GM13977 (cell line): Measurements from ENCODE around the gene PLXNA1.

Experiments
- DNase-seq: peaks from one replicate; pipeline ENCODE4 v3.0.0; 2012; ENCODE audit warnings: low spot score
- CTCF ChIP-seq: IDR thresholded peaks from 2 replicates; pipeline ENCODE4 v1.5.1; 2012; ENCODE audit warnings: mild to moderate bottlenecking, control low read depth; ENCODE audit not compliant: insufficient read depth; ENCODE audit errors: extremely low read depth, missing control alignments
- in situ Hi-C: fragments of 300-500 bp; cut with MboI; formaldehyde crosslinking; loops from one replicate; pipeline ENCODE4 v1.12.0; 2022; ENCODE audit warnings: low sequenced_read_pairs, low pct_unique_long_range_greater_than_20kb, mixed read lengths, inconsistent platforms; ENCODE audit not compliant: unreplicated experiment

The PLXNA1 gene

GRCh38 chr3:126989316-126990023 lies 6.6 kb downstream of the PLXNA1 start:
- TF ChIP-seq CTCF = no peak
- no peak for DNase-seq
- in situ Hi-C loops = loop anchor here (25.0 kb wide), 1 partner anchor 227 kb away; no protein-coding TSS in a partner anchor

- in situ Hi-C loops = loop anchor here (25.0 kb wide), 1 partner anchor 228 kb away; no protein-coding TSS in a partner anchor
- TF ChIP-seq CTCF = no peak
- DNase-seq = no peak
These were observed 7.2 kb downstream of the PLXNA1 start for GRCh38 chr3:126990024-126990700.

GRCh38 chr3:126990890-126991289 lies 8.0 kb downstream of the PLXNA1 start:
- in situ Hi-C loops = loop anchor here (25.0 kb wide), 1 partner anchor 229 kb away; no protein-coding TSS in a partner anchor

GRCh38 chr3:126991366-126992200 lies 8.7 kb downstream of the PLXNA1 start:
- no peak for TF ChIP-seq CTCF
- in situ Hi-C loops = loop anchor here (25.0 kb wide), 1 partner anchor 229 kb away; no protein-coding TSS in a partner anchor

More at GRCh38 chr3:126990890-126991289, 8.0 kb downstream of the PLXNA1 start:
- DNase-seq = no peak
- TF ChIP-seq CTCF = no peak

GRCh38 chr3:126992216-126992615 lies 9.3 kb downstream of the PLXNA1 start:
- in situ Hi-C loops = loop anchor here (25.0 kb wide), 1 partner anchor 230 kb away; no protein-coding TSS in a partner anchor
- DNase-seq = no peak
- TF ChIP-seq CTCF = no peak

More at GRCh38 chr3:126991366-126992200, 8.7 kb downstream of the PLXNA1 start:
- DNase-seq = no peak

GRCh38 chr3:126992776-126993175 lies 9.9 kb downstream of the PLXNA1 start:
- DNase-seq = no peak
- no peak for TF ChIP-seq CTCF
- in situ Hi-C loops = loop anchor here (25.0 kb wide), 1 partner anchor 230 kb away; no protein-coding TSS in a partner anchor
